GM21825 (cell line): ENCODE measurements around the gene ACSL1.
A peak's percentile ranks its signal among the peaks of the same experiment; 100 is the strongest.

Source experiments
- ATAC-seq: cut with Tn5 transposase; IDR thresholded peaks from one replicate; pipeline ENCODE4 v1.9.1; 2021; ENCODE audit warnings: mild to moderate bottlenecking, moderate library complexity; ENCODE audit not compliant: unreplicated experiment

Gene ACSL1, protein sequence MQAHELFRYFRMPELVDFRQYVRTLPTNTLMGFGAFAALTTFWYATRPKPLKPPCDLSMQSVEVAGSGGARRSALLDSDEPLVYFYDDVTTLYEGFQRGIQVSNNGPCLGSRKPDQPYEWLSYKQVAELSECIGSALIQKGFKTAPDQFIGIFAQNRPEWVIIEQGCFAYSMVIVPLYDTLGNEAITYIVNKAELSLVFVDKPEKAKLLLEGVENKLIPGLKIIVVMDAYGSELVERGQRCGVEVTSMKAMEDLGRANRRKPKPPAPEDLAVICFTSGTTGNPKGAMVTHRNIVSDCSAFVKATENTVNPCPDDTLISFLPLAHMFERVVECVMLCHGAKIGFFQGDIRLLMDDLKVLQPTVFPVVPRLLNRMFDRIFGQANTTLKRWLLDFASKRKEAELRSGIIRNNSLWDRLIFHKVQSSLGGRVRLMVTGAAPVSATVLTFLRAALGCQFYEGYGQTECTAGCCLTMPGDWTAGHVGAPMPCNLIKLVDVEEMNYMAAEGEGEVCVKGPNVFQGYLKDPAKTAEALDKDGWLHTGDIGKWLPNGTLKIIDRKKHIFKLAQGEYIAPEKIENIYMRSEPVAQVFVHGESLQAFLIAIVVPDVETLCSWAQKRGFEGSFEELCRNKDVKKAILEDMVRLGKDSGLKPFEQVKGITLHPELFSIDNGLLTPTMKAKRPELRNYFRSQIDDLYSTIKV

DNA sequence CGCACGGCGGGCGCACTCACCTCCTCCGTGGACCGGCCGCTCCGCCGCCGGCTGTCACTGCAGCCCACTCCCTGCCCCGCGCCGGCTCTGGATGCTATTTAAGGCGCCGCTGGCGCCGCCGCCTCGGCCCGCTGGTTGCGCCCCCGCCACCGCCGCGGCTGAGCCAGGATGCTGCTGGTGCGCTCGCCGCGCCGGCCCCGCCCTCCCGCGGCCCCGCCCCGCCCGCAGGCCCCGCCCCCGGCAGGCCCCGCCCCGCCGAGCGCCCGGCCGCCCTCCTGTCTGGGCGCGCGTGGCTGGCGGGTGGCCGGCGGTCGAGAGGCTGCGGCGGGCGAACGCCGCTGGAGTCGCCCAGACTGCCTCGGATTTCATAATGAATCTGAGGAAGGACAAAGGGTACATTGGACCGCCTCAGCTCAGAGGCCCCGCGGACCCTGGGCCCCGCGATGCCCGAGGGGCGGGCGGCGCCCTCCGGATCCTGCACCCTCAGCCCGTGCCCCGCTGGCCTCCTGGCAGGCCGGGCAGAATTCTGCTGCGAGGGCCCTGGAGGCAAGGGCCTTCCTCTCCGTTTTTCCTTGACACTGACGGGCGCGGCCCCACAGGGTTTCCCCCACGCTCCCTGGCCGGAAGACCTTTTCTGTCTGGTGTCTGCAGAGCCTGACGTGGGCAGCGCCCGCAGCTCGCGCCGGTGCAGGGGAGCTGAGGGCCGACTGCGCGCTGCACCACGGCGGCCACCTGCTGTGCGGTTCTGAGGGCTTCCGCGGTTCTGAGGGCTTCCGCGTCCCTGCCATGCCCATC lies at the start of gene ACSL1:
TSS of gene ACSL1 (minus strand) at position 73 of the 795 bp plus-strand sequence. CDS start 22,454 bp downstream, outside the sequence.
- ATAC-seq, result peak; percentile 58

DNA sequence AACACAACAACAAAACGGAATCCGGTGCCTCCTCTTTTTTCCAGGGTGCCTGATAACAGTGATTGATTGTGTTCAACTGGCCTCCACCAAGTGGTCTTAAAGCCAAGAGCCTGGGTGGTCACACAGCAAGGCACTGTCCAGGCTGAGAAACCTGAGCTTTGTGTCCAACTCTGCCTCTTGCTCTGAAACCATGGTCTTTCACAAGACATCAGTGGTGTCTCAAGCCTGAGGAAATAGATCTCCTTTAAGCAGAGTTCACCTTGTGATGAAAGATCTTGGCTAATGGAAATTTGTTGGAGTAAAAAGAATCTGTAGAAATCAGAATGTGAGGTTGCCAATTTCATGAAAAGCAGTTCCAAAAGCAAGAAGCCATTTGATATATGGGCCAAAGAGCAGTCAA lies 47.3 kb upstream of the ACSL1 start:
- no peak for ATAC-seq

DNA sequence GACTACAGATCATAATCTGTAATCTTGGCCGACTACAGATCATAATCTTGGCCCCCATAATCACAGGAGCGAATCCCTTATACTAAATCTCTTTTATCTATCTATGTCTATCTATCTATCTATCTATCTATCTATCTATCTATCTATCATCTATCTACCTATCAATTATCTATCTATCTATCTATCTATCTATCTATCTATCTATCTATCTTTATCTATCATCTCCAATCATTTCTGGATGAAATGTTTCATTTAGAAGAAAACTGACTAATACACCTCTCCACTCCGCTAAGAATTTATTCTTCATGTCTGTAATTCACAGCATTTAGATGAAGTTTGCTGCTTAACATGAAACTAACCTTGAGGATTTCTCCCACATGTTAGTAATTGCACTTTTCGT lies 45.0 kb upstream of the ACSL1 start:
- no peak for ATAC-seq

DNA sequence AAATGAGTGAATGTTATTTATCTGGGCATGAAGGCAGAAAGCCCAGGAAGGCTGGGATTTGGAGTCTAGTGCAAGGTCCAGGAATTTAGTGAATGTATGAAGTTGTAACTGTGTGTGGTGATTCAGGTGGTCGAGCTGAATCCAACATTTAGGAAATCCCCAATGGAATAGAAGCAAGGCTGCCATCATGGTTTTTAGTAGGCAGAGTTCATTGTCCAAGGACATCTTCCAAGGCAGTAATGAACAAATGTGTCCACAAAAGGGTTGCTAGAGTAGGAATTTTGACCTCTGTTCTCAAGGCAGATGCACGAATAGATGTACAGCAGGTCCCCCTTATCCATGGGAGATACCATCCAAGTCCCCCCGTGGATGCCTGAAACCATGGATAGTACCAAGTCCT lies 42.9 kb upstream of the ACSL1 start:
- no peak for ATAC-seq

DNA sequence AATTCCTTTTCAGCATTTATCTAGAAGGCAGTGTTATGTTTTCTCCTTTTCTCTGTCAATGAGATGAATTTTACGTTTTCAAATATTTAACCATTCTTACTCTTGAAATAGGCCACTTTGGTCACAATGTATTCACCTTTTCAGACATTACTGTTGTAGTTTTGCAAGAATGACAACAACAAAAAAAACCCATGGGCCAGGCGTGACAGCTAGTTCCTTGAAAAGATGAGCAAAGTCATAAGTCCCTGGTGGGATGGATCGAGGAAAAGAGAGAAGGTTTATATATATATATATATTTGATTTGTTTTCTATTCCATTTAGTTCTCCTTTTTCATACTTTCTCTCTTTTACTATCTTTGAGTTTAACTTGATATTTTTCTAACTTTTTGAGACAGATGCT lies 38.1 kb upstream of the ACSL1 start:
- ATAC-seq, result no peak

DNA sequence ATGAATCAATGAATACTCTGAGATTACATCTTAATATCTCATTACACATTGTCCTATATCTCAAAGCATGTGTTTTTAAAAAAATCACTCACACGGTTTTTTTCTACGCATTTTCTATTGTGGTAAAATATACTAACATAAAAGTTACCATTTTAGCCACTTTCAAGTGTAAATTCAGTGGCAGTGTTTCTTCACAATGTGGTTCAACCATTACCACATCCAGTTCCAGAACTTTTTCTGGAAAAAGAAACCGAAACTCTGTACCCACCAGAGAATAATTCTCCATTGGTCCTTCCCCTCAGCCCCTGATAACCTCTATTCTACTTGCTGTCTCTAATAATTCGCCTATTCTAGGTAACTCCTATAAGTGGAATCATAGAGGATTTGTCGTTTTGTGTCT lies 35.3 kb upstream of the ACSL1 start:
- ATAC-seq, result no peak

DNA sequence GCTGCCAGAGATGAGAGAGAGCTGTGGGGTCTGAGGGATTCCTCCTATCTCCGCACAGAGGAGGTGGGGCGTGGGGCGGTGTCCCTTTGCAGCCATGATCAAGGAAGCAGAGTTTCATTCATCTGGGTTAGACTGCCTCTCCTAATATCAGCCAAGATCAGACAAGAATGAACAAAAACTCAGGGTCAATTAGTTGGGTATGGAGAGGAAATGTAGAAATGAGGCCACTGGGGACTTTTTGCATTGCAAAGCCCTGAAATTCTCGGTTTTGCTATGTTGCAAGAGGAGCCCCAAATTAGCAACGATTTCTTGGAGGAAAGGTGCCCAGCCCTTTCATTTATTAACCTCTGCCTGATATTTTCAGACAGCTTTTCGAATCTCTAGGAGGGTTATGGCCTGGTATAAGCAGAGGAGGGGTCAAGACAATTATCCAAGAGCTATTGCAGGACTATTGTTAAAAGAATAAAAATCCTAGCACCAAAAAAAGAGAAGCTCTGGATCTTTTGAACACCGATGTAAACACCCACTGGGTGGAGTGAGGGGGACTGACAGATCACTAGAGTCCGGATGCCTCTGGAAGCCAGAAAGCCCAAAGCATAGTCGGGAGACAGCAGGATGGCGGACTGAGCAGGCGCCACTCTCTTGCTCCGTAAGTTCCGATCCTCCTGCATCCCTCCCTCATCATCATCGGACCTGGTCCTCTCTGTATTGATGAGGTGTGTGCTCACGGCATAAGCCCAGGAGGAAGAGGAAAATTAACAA lies 34.4 kb upstream of the ACSL1 start:
- peak; percentile 50 for ATAC-seq

DNA sequence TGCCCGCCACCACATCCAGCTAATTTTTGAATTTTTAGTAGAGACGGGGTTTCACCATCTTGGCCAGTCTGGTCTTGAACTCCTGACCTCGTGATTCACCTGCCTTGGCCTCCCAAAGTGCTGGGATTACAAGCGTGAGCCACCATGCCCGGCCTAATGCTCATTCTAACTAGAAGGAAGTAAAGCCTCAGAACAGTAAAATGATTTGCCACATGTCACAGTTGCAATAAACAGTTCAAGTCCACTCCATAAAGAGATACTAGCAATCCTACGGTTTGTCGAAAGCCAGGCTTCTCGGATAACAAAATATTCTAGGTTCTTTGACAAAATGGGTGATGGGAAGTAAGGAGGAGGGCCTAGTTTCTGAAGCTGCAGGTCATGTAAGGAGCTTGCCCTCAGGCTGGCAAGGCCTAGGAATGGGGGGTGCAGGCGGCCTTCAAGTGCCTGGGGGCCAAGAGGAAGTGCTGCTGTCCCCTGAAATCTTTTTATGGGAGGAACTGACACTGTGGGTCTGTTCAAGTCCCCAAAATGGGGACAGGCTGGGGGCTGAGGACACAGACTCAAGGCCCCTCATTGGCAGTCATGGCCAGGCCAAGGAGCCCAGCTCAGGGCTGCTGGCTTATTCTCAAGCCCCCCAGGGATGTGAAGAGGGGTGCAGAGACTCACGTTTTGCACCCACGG lies 31.8 kb upstream of the ACSL1 start:
- ATAC-seq, result no peak

DNA sequence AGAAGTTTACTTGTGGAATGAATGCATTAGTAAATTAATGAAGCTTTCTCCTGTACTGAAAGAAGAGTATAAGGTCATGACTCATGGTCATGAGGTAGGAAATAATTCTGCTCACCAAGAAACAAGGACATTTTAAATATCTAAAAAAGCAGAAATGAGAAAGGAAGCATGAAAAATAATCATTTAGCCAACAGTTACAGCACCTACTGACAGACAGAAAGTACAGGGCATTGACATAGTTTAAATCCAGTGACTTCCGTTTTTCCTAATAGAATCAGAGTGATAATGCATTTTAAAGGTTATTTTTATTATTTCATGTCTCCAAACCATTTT lies 30.5 kb upstream of the ACSL1 start:
- ATAC-seq, result no peak

DNA sequence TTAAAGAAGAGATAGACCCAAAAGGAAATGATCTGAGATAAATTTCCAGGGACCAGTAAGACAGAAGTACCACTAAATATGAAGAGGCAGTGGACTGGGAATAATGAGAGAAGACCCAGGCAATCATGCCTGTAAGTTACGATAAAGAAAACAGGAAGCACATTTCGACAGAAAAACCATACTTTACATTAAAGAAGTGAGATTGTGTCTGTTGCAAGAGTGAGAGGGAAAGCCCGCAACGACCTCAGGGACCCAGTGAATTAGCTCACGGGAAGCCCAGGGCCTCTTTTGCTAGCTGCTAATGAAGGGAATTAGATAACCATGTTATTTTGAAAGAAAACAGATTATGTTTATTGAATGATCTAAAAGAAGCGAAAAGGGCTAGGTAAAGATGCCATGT lies 28.9 kb upstream of the ACSL1 start:
- ATAC-seq, result no peak

DNA sequence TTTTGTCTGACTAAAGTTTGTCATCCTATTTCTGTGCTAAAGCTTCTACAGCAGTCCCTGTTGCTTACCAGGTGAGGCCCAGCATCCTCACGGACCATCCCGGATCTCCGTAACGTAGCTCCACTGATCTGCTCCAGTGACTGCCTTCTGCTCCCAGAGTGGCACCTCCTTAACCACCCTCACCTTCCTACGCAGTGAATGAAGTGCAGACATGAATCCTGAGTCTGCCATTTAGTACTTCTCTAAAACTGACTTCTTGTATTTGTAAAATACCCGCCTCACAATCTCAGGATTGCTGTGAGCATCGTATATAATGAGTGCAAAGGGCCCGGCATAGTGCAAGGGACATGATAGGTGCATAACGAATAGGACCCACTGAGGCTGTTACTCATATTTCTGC lies 27.7 kb upstream of the ACSL1 start:
- no peak for ATAC-seq

DNA sequence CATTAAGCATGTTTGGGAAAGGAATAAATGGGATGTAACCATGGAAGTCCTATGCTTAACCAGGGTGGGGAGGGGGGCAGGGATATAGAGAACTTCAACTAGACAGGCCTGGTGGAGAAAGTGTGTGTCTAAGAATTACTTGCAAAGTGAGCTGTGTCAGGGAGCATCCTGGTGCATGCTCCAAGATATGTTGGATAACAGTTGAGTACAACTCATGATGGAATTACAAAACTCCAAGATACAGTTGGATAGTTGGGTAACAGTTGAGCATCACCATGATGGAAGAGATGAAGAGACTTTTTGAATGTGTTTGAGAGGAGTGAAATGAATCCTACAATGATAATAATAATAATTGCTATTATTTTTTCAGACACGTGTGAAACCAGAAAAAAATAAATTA lies 26.1 kb upstream of the ACSL1 start:
- ATAC-seq, result no peak

DNA sequence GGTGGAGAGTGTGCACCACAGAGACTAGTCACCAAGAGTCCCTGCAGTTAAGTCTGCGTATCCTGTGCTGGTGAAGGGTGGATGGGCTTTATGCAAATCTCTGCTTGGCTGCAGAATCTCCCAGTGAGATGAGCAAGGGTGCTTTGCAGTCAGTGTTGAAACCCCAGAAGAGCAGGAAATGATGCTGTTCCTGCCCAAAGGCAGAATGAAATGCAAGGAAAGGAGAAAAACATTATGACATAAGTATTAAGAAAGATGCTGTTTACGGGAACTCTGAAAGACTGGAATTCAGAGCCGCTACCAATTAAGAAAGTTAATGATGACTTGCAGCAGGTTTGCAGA lies 25.4 kb upstream of the ACSL1 start:
- ATAC-seq, result peak; percentile 78

DNA sequence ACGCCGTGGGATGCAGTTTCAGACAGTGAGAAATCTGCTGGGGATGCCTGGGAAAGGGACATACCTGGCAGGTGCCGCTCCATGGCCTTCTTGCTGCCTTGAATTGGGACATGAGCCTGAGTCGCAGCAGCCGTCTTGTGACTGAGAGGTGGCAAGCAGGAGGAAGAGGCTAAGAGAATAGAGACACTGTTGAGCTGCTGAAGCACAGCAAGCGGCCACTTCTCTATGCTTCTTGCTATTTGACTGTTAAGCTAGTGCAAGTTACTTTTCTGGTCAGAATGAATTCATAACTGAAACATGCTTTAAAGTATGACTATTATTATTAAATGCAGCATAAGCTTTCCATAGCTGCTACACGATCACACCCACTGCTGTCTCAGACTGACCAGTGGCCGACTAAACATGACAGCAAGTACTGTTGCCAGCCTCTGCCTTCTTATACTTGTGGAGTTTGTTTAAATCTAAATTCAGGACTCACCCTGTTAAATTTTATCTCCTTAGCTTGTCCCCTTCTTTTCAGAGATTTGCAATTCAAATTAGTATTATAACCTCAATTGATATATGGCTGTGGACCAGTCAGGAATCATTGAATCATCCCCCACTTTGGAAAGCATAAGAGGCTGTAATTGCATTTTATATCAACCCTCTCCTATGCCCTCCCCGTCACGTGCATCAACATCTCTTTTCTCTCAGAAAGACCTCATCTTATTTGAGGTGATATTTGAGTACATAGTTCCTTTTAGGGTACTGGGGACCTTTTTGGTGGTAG lies 24.8 kb upstream of the ACSL1 start:
- ATAC-seq, result peak; percentile 30

DNA sequence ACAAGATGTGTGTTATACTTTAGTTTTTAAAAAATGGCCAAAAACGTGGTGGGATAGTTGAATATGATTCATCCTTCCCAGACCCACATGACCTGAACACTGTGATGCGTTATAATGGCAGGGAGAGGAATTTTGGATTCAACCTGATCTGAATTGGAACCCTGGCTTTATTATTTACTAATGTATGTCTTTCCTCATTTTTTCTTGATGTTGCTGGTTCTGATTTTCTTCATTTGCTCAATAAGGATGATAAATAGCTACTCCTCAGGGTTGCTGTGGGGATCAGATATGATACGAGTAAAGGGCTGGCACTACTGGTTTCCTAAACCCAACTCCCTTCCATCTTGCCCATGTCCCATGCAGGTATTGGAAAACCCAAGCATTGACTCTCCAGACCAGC lies 24.2 kb upstream of the ACSL1 start:
- ATAC-seq, result no peak

DNA sequence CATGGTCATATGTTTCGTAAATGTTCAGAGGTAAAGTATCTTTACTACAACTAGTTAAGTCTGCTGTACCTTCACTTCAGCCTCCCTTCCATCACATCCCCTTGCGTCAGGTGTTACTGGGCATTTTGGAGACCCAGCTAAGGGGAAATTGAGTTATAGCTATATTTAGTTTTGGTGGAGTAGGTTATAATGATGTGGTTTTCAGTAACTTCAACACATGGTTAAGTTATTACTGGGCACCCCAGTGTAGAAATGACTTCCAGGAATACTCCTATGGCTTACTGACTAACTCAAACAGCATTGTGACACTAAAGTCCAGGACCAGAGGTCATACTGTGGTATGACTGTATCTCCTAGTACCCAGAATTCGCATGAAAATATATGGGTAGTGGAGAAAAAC lies 23.4 kb upstream of the ACSL1 start:
- peak; percentile 25 for ATAC-seq

DNA sequence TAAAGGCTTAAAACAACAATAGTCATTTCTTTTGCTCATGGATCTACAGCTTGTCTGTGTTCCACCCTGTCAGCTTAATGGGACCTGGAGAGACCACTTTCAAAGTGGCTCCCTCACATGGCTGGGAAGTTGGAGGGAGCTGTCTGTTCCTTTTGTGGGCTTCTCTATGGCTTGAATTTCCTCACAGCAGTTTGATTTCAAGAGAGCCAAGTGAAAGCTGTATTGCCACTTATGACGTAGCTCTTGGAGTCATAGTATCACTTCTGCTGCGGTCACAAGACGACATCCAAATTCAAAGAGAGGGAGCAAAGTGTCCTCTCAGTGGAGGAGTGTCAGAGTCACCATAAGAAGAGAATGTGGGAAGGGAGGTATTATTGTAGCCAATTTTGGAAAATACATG lies 22.7 kb upstream of the ACSL1 start:
- no peak for ATAC-seq

DNA sequence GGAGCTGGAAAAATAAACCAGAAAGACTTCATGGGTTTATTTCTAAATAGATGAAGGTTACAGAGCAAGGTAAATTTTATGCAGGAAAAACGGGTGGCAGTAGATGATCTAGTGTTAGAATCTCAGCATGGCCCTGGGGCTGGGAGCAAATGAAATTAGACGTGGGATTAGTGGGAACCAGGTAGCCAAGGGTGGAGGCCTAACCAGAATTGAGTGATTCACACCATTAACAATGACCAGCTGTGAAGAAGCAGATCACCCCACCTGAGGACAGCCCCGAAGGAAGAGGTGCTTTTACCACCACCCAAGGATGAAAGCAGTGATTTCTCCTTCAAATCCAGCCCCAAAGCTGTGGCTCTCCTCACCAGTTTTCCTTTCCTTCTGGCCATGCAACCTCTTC lies 20.8 kb upstream of the ACSL1 start:
- no peak for ATAC-seq

DNA sequence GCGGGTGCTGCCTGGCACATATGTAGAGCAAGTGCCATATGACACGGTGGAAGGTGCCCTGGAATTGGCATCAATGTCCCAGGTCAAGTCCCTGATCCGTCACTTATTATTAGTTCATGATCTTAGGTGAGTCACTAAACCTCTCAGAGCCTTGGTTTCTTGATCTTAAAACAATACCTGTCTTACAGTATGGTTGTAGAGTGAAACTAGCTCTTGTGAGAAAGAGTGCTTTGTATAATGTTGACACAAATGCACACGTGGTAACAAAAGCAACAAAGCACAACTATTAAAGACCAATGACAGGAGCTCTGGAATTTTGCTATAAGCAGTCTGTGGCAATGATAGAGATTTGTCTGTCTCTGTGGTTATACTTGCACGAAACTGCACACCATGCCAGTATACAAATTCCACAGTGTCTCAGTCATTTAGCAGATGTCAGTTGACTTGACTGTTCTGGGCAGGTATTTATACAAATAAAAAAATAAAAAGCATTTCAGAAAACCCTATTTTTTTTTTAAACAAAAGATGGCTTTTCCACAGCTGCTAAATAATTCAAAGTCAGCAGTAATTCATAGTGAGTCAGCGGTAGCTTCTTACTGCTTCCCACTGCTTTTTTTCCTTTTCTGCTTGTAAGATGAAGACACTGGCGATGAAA lies 19.7 kb upstream of the ACSL1 start:
- no peak for ATAC-seq
